HG02759 (cell line): ENCODE results near the gene GREB1L.
A peak's percentile ranks its signal among the peaks of the same experiment; 100 is the strongest.

ENCODE experiments used
- ATAC-seq: cut with Tn5 transposase; IDR thresholded peaks from one replicate; pipeline ENCODE4 v1.9.1; 2021; ENCODE audit warnings: mild to moderate bottlenecking, moderate library complexity; ENCODE audit not compliant: unreplicated experiment

The GREB1L gene

GRCh38 chr18:21479721-21480120, 237.7 kb downstream of the GREB1L start:
- no peak for ATAC-seq

- ATAC-seq, result no peak
Observed at GRCh38 chr18:21481739-21482138, 239.7 kb downstream of the GREB1L start.

GRCh38 chr18:21483051-21483450, 241.0 kb downstream of the GREB1L start:
- ATAC-seq, result no peak

GRCh38 chr18:21484851-21485636, 243.0 kb downstream of the GREB1L start:
- no peak for ATAC-seq

GRCh38 chr18:21486905-21487437, 244.9 kb downstream of the GREB1L start:
- no peak for ATAC-seq

- peak; percentile 68 for ATAC-seq
Observed at GRCh38 chr18:21489119-21489750, 247.2 kb downstream of the GREB1L start.

GRCh38 chr18:21489919-21490495, 248.0 kb downstream of the GREB1L start:
- ATAC-seq, result no peak

- no peak for ATAC-seq
Observed at GRCh38 chr18:21490748-21491147, 248.7 kb downstream of the GREB1L start.

- no peak for ATAC-seq
Observed at GRCh38 chr18:21496277-21496835, 254.3 kb downstream of the GREB1L start.

- ATAC-seq, result no peak
Observed at GRCh38 chr18:21499997-21500396, 258.0 kb downstream of the GREB1L start.

GRCh38 chr18:21502661-21503060, 260.6 kb downstream of the GREB1L start:
- no peak for ATAC-seq

GRCh38 chr18:21507913-21508701, 266.1 kb downstream of the GREB1L start:
- ATAC-seq, result no peak

GRCh38 chr18:21509062-21509461, 267.0 kb downstream of the GREB1L start:
- no peak for ATAC-seq

GRCh38 chr18:21513292-21513691, 271.3 kb downstream of the GREB1L start:
- ATAC-seq, result no peak

GRCh38 chr18:21513741-21514140, 271.7 kb downstream of the GREB1L start:
- ATAC-seq, result no peak

GRCh38 chr18:21522530-21522929, 280.5 kb downstream of the GREB1L start:
- ATAC-seq, result no peak

GRCh38 chr18:21525916-21526315, 283.9 kb downstream of the GREB1L start:
- ATAC-seq, result no peak

- ATAC-seq, result no peak
Observed at GRCh38 chr18:21526463-21526862, 284.4 kb downstream of the GREB1L start.

- ATAC-seq, result no peak
Observed at GRCh38 chr18:21534327-21534726, 292.3 kb downstream of the GREB1L start.

- ATAC-seq, result no peak
Observed at GRCh38 chr18:21538230-21538629, 296.2 kb downstream of the GREB1L start.

- no peak for ATAC-seq
Observed at GRCh38 chr18:21546423-21546822, 304.4 kb downstream of the GREB1L start.
